Endodermal cell (in vitro differentiated cells): ENCODE data around the gene LASP1NB.

Source experiments
- DNase-seq: peaks from one replicate; pipeline ENCODE4 v3.0.0-alpha.2; 2017
- H3K27ac ChIP-seq: 2 replicates; pipeline ENCODE4 v1.5.1; 2013; ENCODE audit warnings: mild to moderate bottlenecking, low read depth, low read length, moderate library complexity
- H3K27me3 ChIP-seq: 2 replicates; pipeline ENCODE4 v1.6.1; 2013; ENCODE audit warnings: mild to moderate bottlenecking, low read length, moderate library complexity; ENCODE audit not compliant: insufficient read depth, control insufficient read depth, poor library complexity, severe bottlenecking
- H3K36me3 ChIP-seq: 2 replicates; pipeline ENCODE4 v1.7.0; 2013; ENCODE audit warnings: mild to moderate bottlenecking, low read length, moderate library complexity; ENCODE audit not compliant: control insufficient read depth, insufficient read depth
- H3K4me1 ChIP-seq: one replicate; pipeline ENCODE4 v1.7.0; 2013; ENCODE audit warnings: low read length; ENCODE audit not compliant: control insufficient read depth, insufficient read depth
- H3K4me3 ChIP-seq: 2 replicates; pipeline ENCODE4 v1.5.1; 2013; ENCODE audit warnings: mild to moderate bottlenecking, low read length, moderate library complexity
- H3K9ac ChIP-seq: 2 replicates; pipeline ENCODE4 v1.6.1; 2013; ENCODE audit warnings: mild to moderate bottlenecking, low read length, moderate library complexity; ENCODE audit not compliant: poor library complexity, severe bottlenecking; ENCODE audit errors: extremely low read depth
- H3K9me3 ChIP-seq: 2 replicates; pipeline ENCODE4 v1.6.1; 2013; ENCODE audit warnings: mild to moderate bottlenecking, low read length, moderate library complexity; ENCODE audit not compliant: control insufficient read depth
- H3K27ac Mint-ChIP-seq: 2 replicates; pipeline ENCODE4 v1.8.0; 2020; ENCODE audit warnings: mixed read lengths
- H3K27me3 Mint-ChIP-seq: 2 replicates; pipeline ENCODE4 v1.8.0; 2021; ENCODE audit warnings: mild to moderate bottlenecking, mixed read lengths; ENCODE audit not compliant: insufficient read depth
- H3K36me3 Mint-ChIP-seq: 2 replicates; pipeline ENCODE4 v1.8.0; 2020; ENCODE audit warnings: low read depth, mixed read lengths
- H3K4me1 Mint-ChIP-seq: 2 replicates; pipeline ENCODE4 v1.8.0; 2020; ENCODE audit warnings: mixed read lengths
- H3K4me3 Mint-ChIP-seq: 2 replicates; pipeline ENCODE4 v1.8.0; 2020; ENCODE audit warnings: mild to moderate bottlenecking, moderate library complexity, mixed read lengths
- H3K9me3 Mint-ChIP-seq: 2 replicates; pipeline ENCODE4 v1.8.0; 2020; ENCODE audit warnings: mild to moderate bottlenecking, mixed read lengths
- CTCF ChIP-seq: fragments of 200-600 bp; sonication (generic); conservative IDR thresholded peaks from 2 replicates; pipeline ENCODE4 v1.5.0; 2021; ENCODE audit warnings: antibody characterized with exemption, mild to moderate bottlenecking
- WGBS, 2 experiments: methylation state at CpG; one replicate each; pipeline versions ENCODE4 v1.1.5 to v1.1.7; 2013; ENCODE audit warnings: missing lambda C conversion rate in 2 of 2, mixed read lengths in 1 of 2; ENCODE audit not compliant: insufficient coverage in 1 of 2, insufficient read length in 1 of 2; 5-methylcytosine and 5-hydroxymethylcytosine counted together

LASP1NB gene

GRCh38 chr17:38961413-38961812 lies 36.0 kb downstream of the LASP1NB start:
- Mint-ChIP-seq H3K36me3 (no peaks in the 10 kb centered on the region), H3K9me3 (no peaks in the 10 kb centered on the region), H3K27ac (no peak overlapping the region), H3K4me3 (no peak overlapping the region), H3K27me3 (no peaks in the 10 kb centered on the region), H3K4me1 (no peaks in the 10 kb centered on the region)
- TF ChIP-seq CTCF: no peak
- H3K27me3 ChIP-seq: no peaks in the 10 kb centered on the region
- no peak overlapping the region for H3K9ac ChIP-seq
- no peak overlapping the region for H3K27ac ChIP-seq
- WGBS, 2 experiments: 91 to 92% methylated on average over 3 to 4 of the region's 4 CpGs
- no peaks in the 10 kb centered on the region for H3K36me3 ChIP-seq
- H3K4me1 ChIP-seq: no peaks in the 10 kb centered on the region
- H3K9me3 ChIP-seq: no peaks in the 10 kb centered on the region
- no peak for DNase-seq
- no peak overlapping the region for H3K4me3 ChIP-seq

- H3K36me3 ChIP-seq: no peaks in the 10 kb centered on the region
- Mint-ChIP-seq H3K27ac (peak within 1 kb of the TSS; percentile 52), H3K27me3 (no peaks in the 10 kb centered on the region), H3K36me3 (no peaks in the 10 kb centered on the region), H3K9me3 (peaks cover 3% of the 10 kb centered on the region), H3K4me1 (peaks cover 3% of the 10 kb centered on the region), H3K4me3 (peak within 1 kb of the TSS; percentile 43)
- DNase-seq: peak; percentile 99
- no peaks in the 10 kb centered on the region for H3K27me3 ChIP-seq
- H3K9me3 ChIP-seq: no peaks in the 10 kb centered on the region
- no peak within 1 kb of the TSS for H3K9ac ChIP-seq
- H3K4me1 ChIP-seq: no peaks in the 10 kb centered on the region
- peak; percentile 56 for TF ChIP-seq CTCF
- H3K27ac ChIP-seq: no peak within 1 kb of the TSS
- H3K4me3 ChIP-seq: no peak within 1 kb of the TSS
- WGBS, 2 experiments: 71 to 89% methylated on average over 9 to 21 of the region's 21 CpGs
These were observed 41.9 kb downstream of the LASP1NB start, which contains the start of gene FBXO47 for GRCh38 chr17:38967290-38967738. TSS of gene FBXO47 (minus strand) at chr17:38967403. CDS start at chr17:38963025, 4,378 bp downstream.

- H3K4me3 Mint-ChIP-seq: no peak overlapping the region
- peaks cover 3% of the 10 kb centered on the region for H3K9me3 Mint-ChIP-seq
- Histone ChIP-seq H3K4me3 (no peak overlapping the region), H3K27ac (no peak overlapping the region), H3K36me3 (no peaks in the 10 kb centered on the region), H3K9me3 (no peaks in the 10 kb centered on the region), H3K4me1 (no peaks in the 10 kb centered on the region), H3K27me3 (no peaks in the 10 kb centered on the region), H3K9ac (no peak overlapping the region)
- H3K27ac Mint-ChIP-seq: no peak overlapping the region
- DNase-seq: no peak
- H3K4me1 Mint-ChIP-seq: peaks cover 3% of the 10 kb centered on the region
- no peak for TF ChIP-seq CTCF
- WGBS, 2 experiments: 91% methylated on average over 4 of the region's 4 CpGs
- H3K27me3 Mint-ChIP-seq: no peaks in the 10 kb centered on the region
- H3K36me3 Mint-ChIP-seq: no peaks in the 10 kb centered on the region
These were observed 43.9 kb downstream of the LASP1NB start for GRCh38 chr17:38969281-38969680.
